Right lobe of liver (tissue), 6 donors: ENCODE data around the gene SPATA16. TPM values are rescaled to one million over a fixed set of nuclear protein-coding genes. Genes with fewer than 3 reads are reported as not detected.

Source experiments
- ATAC-seq, 4 donors: fragments of 200-7000 bp; cut with Tn5 transposase; one replicate each; pipeline ENCODE4 v1.9.1; 2020; ENCODE audit warnings: mild to moderate bottlenecking in 4 of 4, moderate library complexity in 4 of 4
- DNase-seq, 3 donors: peaks; one replicate each; pipeline ENCODE4 v3.0.0-alpha.2; 2020
- H3K27ac ChIP-seq, 3 donors: fragments of 200-600 bp; one replicate each; pipeline ENCODE4 v1.8.0; 2022
- H3K27me3 ChIP-seq, 2 donors: fragments of 200-600 bp; one replicate each; pipeline ENCODE4 v1.8.0; 2022
- H3K36me3 ChIP-seq, 4 donors: fragments of 200-600 bp; sonication (generic) in 1 of 4; one replicate each; pipeline versions ENCODE4 v1.5.1 to v1.8.0; 2017 to 2022; ENCODE audit warnings: control low read depth in 1 of 4
- H3K4me1 ChIP-seq, 4 donors: fragments of 200-600 bp; sonication (generic) in 1 of 4; one replicate each; pipeline versions ENCODE4 v1.5.1 to v1.8.0; 2017 to 2022; ENCODE audit warnings: control low read depth in 1 of 4
- H3K4me3 ChIP-seq, 3 donors: fragments of 200-600 bp; one replicate each; pipeline ENCODE4 v1.8.0; 2022
- H3K9me3 ChIP-seq, 4 donors: fragments of 200-600 bp; sonication (generic) in 1 of 4; one replicate each; pipeline versions ENCODE4 v1.5.1 to v1.8.0; 2017 to 2022; ENCODE audit warnings: control low read depth in 1 of 4
- POLR2A ChIP-seq: fragments of 450-650 bp; IDR thresholded peaks from one replicate; pipeline ENCODE4 v1.6.1; 2017; ENCODE audit warnings: antibody characterized with exemption, mild to moderate bottlenecking
- WGBS: methylation state at CpG from one replicate; pipeline ENCODE4 v1.1.6; 2018; ENCODE audit warnings: low coverage, low lambda C conversion rate; ENCODE audit not compliant: insufficient coverage; ENCODE audit errors: missing lambda C conversion rate; 5-methylcytosine and 5-hydroxymethylcytosine counted together
- intact Hi-C, 2 donors: fragments of 100-400 bp; cut with DNase I; formaldehyde crosslinking; loops; one replicate each; pipeline versions ENCODE4 v1.11.2 to v1.14.1; 2022
- total RNA-seq, 6 experiments: library from RNA; depleted of rRNA in 2 of 6; stranded (reverse); fragments of >200 nt in 2 of 6; fragmentation: NEBNext Ultra II Directional in 3 of 6; extraction: Animal tissue kit (Norgen Biotek cat#: 25700) in 3 of 6; gene quantifications; one replicate each; pipeline versions ENCODE4 v1.1.0 to v1.2.4, GENCODE V29; 2016 to 2023
- TF ChIP-seq, protein P1 (sequence below), 4 donors: fragments of 200-600 bp in 3 of 4; fragments of 450-650 bp in 1 of 4; IDR thresholded peaks; one replicate each; pipeline versions ENCODE4 v1.5.1 to v1.8.0; 2016 to 2022; ENCODE audit warnings: antibody characterized with exemption in 4 of 4, mild to moderate bottlenecking in 2 of 4
- donor health status: DM: no; HTN: yes; CAD: no.
- donor health status: DM: no; HTN: no; CAD: no.
- donor health status: DM: no; HTN: no; CAD: no.
- donor health status: DM: no; HTN: yes; CAD: no.
- donor health status: DM: no; HTN: yes; CAD: no.

The SPATA16 gene
- total RNA-seq, 6 experiments from 2014 or later = not detected

DNA sequence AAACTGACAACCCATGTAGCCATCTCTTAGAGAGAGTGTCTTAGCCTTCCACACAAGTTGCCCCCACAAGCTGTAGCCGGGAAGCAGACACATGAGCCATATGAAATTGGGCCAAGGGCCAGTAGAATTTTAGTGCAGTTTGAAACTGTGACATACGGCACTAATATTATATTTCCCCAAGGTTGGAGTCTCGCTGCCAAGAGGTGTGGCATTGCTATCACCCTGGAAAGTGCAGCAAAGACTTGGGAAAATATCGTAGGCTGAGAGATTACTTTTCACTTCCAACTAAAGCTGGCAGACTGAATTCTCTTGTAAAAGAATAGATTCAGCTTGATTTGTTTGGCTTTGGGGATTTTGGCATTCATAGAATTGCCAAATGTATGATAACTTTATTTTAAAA lies 301.4 kb downstream of the SPATA16 start:
- Histone ChIP-seq H3K9me3 (no peaks in the 10 kb centered on the region), H3K27ac (no peak overlapping the region), H3K4me3 (no peak overlapping the region), H3K27me3 (no peaks in the 10 kb centered on the region), H3K36me3 (no peaks in the 10 kb centered on the region), H3K4me1 (no peaks in the 10 kb centered on the region)
- DNase-seq (no peak), ATAC-seq (no peak)
- 26% methylated on average over 3 of the region's 4 CpGs for WGBS
- intact Hi-C loops = no loop called here
- TF ChIP-seq POLR2A = no peak
- TF ChIP-seq, protein P1, sequence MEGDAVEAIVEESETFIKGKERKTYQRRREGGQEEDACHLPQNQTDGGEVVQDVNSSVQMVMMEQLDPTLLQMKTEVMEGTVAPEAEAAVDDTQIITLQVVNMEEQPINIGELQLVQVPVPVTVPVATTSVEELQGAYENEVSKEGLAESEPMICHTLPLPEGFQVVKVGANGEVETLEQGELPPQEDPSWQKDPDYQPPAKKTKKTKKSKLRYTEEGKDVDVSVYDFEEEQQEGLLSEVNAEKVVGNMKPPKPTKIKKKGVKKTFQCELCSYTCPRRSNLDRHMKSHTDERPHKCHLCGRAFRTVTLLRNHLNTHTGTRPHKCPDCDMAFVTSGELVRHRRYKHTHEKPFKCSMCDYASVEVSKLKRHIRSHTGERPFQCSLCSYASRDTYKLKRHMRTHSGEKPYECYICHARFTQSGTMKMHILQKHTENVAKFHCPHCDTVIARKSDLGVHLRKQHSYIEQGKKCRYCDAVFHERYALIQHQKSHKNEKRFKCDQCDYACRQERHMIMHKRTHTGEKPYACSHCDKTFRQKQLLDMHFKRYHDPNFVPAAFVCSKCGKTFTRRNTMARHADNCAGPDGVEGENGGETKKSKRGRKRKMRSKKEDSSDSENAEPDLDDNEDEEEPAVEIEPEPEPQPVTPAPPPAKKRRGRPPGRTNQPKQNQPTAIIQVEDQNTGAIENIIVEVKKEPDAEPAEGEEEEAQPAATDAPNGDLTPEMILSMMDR (IDR thresholded peaks at IDR 0.05) = no peak
